Glomerular visceral epithelial cell (primary cell): Measurements from ENCODE around the gene NGDN.
A peak's percentile ranks its signal among the peaks of the same experiment; 100 is the strongest.
"Not testable (repeated sequence)": the region's sequence is repeated elsewhere in the genome, so short reads cannot be mapped to it uniquely, and the experiment has no call there.

ENCODE experiments used
- DNase-seq: peaks from one replicate; pipeline ENCODE4 v3.0.0-alpha.2; 2016; ENCODE audit errors: extremely low spot score

Gene NGDN, protein sequence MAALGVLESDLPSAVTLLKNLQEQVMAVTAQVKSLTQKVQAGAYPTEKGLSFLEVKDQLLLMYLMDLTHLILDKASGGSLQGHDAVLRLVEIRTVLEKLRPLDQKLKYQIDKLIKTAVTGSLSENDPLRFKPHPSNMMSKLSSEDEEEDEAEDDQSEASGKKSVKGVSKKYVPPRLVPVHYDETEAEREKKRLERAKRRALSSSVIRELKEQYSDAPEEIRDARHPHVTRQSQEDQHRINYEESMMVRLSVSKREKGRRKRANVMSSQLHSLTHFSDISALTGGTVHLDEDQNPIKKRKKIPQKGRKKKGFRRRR

GRCh38 chr14:23469127-23469905 lies at the start of gene NGDN:
Gene NGDN, plus strand, starts transcription at chr14:23469703. Its CDS starts 13 bp downstream, at chr14:23469716.
- DNase-seq: peak; percentile 99

DNA sequence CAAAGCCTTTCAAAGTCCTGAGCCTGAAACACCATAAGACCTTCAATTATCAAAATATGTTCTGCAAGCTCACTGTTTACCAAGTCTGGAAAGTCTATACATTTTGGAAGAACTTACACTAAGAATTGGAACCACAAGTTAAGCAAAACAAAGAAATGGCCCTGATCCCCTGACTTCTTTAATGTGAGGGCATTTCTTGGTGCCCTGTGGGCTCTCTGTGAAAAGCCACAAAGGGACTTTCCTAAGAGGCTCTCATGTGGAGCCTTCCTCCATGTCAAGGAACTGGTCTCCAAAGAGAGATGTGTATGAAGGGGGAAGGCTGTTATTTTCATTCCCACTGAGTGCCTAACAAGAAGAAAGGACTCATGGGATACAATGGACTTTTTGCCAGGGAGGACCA lies 47.9 kb upstream of the NGDN start:
- DNase-seq: no peak

- DNase-seq: no peak
These were observed 45.8 kb upstream of the NGDN start for GRCh38 chr14:23423657-23424056.

DNA sequence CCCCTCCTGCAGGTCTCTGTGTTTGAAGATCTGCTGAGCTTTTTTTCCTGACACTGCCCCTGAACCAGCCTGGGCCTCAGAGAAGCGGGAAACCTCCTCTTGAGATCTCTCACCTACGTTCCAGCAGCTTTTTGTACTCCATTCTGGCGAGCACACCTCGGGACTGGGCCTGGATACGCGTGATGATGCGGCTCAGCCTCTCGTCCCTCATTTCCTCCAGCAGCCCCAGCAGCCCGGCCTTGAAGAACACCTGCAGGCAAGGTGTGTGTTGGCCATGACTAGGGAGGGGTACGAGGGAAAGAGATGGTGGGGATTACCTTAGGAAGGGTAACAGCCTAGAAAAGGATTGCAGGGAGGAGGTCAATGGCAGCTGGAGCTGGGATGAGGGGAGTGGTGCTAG lies 44.3 kb upstream of the NGDN start:
- no peak for DNase-seq

GRCh38 chr14:23425798-23426197 lies 43.7 kb upstream of the NGDN start:
- DNase-seq: not testable (repeated sequence)

GRCh38 chr14:23428686-23429495 lies 40.6 kb upstream of the NGDN start:
- DNase-seq: no peak

DNA sequence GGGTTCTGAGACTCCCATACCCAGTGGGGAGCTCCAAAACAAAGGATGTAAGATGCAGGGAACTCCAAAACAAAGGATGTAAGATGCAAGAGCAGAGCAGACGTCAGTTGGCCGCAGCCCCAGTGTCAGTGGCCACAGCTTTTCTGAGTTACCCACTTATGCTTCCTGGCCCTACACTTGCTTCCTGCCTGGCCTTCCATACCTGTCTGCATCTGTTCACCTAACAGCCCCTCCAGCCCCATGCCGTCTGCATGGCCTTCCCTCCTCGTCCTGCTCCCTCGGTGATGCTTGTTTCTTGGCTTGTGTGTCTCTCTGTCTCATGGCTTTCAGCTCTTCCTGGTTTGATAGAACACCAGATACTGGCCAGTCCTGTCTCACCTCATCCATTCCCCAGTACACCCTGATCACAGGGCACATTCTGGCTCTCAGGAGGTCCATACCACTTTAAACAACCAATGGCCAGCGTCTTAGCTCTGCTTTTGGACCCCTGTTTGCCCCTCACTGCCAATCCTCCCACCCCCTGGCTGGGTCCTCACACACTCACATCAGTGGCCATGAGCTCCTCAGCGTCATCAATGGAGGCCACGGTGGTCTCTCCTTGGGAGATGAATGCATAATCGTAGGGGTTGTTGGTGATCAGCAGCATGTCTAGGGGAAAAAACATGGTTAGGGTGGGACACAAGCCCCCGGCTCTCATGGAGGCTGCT lies 39.3 kb upstream of the NGDN start:
- no peak for DNase-seq

DNA sequence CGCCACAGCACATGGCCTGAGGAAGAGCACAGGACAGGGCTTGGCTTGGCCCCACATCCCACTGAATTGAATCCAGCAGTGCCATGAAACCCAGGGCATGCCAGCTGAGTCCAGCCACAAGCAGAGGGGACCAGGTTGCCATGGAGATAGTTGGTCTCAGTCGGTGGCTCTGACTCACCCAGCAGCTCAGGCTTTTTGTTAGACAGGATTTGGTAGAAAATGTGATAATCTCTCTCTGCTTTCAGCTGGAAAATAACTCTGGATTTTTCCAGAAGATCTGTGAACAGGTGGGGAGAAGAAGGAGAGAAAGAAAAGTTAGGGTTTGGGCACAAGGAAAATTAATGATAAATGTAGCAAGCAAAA lies 38.8 kb upstream of the NGDN start:
- DNase-seq: peak; percentile 43

DNA sequence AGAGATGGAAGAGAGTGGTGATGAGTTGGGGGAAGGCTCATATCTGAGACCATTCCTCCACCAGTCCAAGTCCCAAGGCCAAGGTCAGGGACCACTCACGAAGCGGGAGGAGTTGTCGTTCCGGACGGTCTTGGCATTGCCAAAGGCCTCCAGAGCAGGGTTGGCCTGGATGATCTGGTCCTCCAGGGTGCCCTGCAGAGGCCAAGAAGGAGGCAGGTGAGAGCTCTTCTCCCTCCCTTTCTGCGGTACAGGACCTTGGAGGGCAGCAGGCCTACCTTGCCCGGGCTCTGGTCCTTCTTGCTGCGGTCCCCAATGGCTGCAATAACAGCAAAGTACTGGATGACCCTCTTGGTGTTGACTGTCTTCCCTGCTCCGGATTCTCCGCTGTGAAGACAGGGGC lies 38.0 kb upstream of the NGDN start:
- DNase-seq: no peak

GRCh38 chr14:23432102-23432925 lies 37.2 kb upstream of the NGDN start:
- no peak for DNase-seq

- no peak for DNase-seq
These were observed 36.6 kb upstream of the NGDN start for GRCh38 chr14:23432946-23433345.

GRCh38 chr14:23433457-23433856 lies 36.0 kb upstream of the NGDN start:
- DNase-seq: no peak

GRCh38 chr14:23434488-23435222 lies 34.8 kb upstream of the NGDN start:
- no peak for DNase-seq

GRCh38 chr14:23435543-23436326 lies 33.8 kb upstream of the NGDN start, which contains the start of gene MYH7:
Gene MYH7, minus strand, starts transcription at chr14:23435660. Its CDS starts 1,928 bp downstream, at chr14:23433732.
- no peak for DNase-seq

GRCh38 chr14:23436327-23437132 lies 33.0 kb upstream of the NGDN start:
- DNase-seq: no peak

GRCh38 chr14:23437133-23438100 lies 32.1 kb upstream of the NGDN start:
- no peak for DNase-seq
